IMR-90 (cell line): ENCODE data around the gene ACSL3. TPM values are rescaled to one million over a fixed set of nuclear protein-coding genes. Genes with fewer than 3 reads are reported as not detected.

Experiments
- ATAC-seq: fragments of 200-7000 bp; cut with Tn5 transposase; 2 replicates; pipeline ENCODE4 v1.9.1; 2020; ENCODE audit warnings: low read depth, mild to moderate bottlenecking, moderate library complexity
- BruUV-seq: library from RNA; stranded (reverse); fragments of 400-500 nt; replicated peaks from 2 replicates; lab custom pipeline; 2021; lab: Mats Ljungman, UMichigan
- CTCF ChIA-PET: fragments of 300-600 bp; formaldehyde crosslinking; extraction: SDS; loops from one replicate; lab custom pipeline; 2021; ENCODE audit warnings: antibody characterized with exemption; lab: Yijun Ruan, JAX
- POLR2A ChIA-PET: fragments of 300-600 bp; sonication (Branson Sonifier 250); formaldehyde crosslinking; loops from one replicate; lab custom pipeline; 2022; ENCODE audit warnings: antibody characterized with exemption; ENCODE audit not compliant: unreplicated experiment; lab: Charles Lee
- DNase-seq: peaks from one replicate; pipeline ENCODE4 v3.0.0; 2013
- H2AFZ ChIP-seq: replicated peaks from 2 replicates; pipeline ENCODE3; 2013; ENCODE audit warnings: low read length, mild to moderate bottlenecking; ENCODE audit not compliant: poor library complexity
- H2AK5ac ChIP-seq: 2 replicates; pipeline ENCODE4 v1.6.1; 2013; ENCODE audit warnings: low read depth, low read length, inconsistent platforms
- H2AK9ac ChIP-seq: replicated peaks from 2 replicates; pipeline ENCODE3; 2013; ENCODE audit warnings: mild to moderate bottlenecking, low read depth, low read length, moderate library complexity; ENCODE audit not compliant: poor library complexity
- H2BK120ac ChIP-seq: 2 replicates; pipeline ENCODE4 v1.6.1; 2013; ENCODE audit warnings: low read depth, low read length, inconsistent platforms
- H2BK15ac ChIP-seq: 3 replicates; pipeline ENCODE4 v1.6.1; 2013; ENCODE audit warnings: low read depth, low read length, inconsistent platforms
- H2BK20ac ChIP-seq: 2 replicates; pipeline ENCODE4 v1.6.1; 2013; ENCODE audit warnings: low read depth, mild to moderate bottlenecking, inconsistent platforms, low read length, moderate library complexity
- H2BK5ac ChIP-seq: 2 replicates; pipeline ENCODE4 v1.6.1; 2013; ENCODE audit warnings: mild to moderate bottlenecking, low read depth, low read length, inconsistent platforms; ENCODE audit not compliant: poor library complexity, severe bottlenecking
- H3K14ac ChIP-seq: replicated peaks from 2 replicates; pipeline ENCODE4 v1.6.1; 2013; ENCODE audit warnings: low read depth, low read length, inconsistent platforms
- H3K18ac ChIP-seq: 2 replicates; pipeline ENCODE4 v1.6.1; 2013; ENCODE audit warnings: low read depth, low read length, control low read depth
- H3K23ac ChIP-seq: 2 replicates; pipeline ENCODE4 v1.6.1; 2013; ENCODE audit warnings: low read depth, low read length, inconsistent platforms
- H3K27ac ChIP-seq: 2 replicates; pipeline ENCODE4 v1.5.1; 2013; ENCODE audit warnings: mild to moderate bottlenecking, control low read depth, low read length; ENCODE audit not compliant: insufficient read depth
- H3K27me3 ChIP-seq: 2 replicates; pipeline ENCODE4 v1.6.1; 2013; ENCODE audit warnings: low read length; ENCODE audit not compliant: control insufficient read depth, insufficient read depth
- H3K36me3 ChIP-seq: 2 replicates; pipeline ENCODE4 v1.6.1; 2013; ENCODE audit warnings: low read length, mixed read lengths; ENCODE audit not compliant: control insufficient read depth, insufficient read depth
- H3K4ac ChIP-seq: 2 replicates; pipeline ENCODE4 v1.6.1; 2013; ENCODE audit warnings: low read depth, low read length, inconsistent platforms
- H3K4me1 ChIP-seq: 2 replicates; pipeline ENCODE4 v1.6.1; 2013; ENCODE audit warnings: low read length, mixed read lengths; ENCODE audit not compliant: control insufficient read depth, insufficient read depth
- H3K4me2 ChIP-seq: 2 replicates; pipeline ENCODE4 v1.6.1; 2013; ENCODE audit warnings: low read depth, mild to moderate bottlenecking, control low read depth, low read length, moderate library complexity
- H3K4me3 ChIP-seq: 2 replicates; pipeline ENCODE4 v1.5.1; 2013; ENCODE audit warnings: low read depth, mild to moderate bottlenecking, control low read depth, low read length, moderate library complexity; ENCODE audit not compliant: insufficient read depth
- H3K56ac ChIP-seq: 2 replicates; pipeline ENCODE4 v1.6.1; 2013; ENCODE audit warnings: low read length, inconsistent platforms; ENCODE audit not compliant: insufficient read depth; ENCODE audit errors: extremely low read depth
- H3K79me1 ChIP-seq, 2 experiments: 2 replicates each; pipeline ENCODE4 v1.6.1; 2013; ENCODE audit warnings: low read length in 2 of 2, inconsistent platforms in 1 of 2, low read depth in 1 of 2
- H3K9ac ChIP-seq: 2 replicates; pipeline ENCODE4 v1.6.1; 2013; ENCODE audit warnings: low read depth, low read length, control low read depth
- H3K9me1 ChIP-seq: 2 replicates; pipeline ENCODE4 v1.6.1; 2013; ENCODE audit warnings: low read length, inconsistent platforms; ENCODE audit not compliant: insufficient read depth
- H3K9me3 ChIP-seq: 2 replicates; pipeline ENCODE4 v1.6.1; 2013; ENCODE audit warnings: low read length; ENCODE audit not compliant: control insufficient read depth, insufficient read depth
- H4K20me1 ChIP-seq: 2 replicates; pipeline ENCODE4 v1.6.1; 2013; ENCODE audit warnings: low read length, inconsistent platforms; ENCODE audit not compliant: insufficient read depth
- H4K5ac ChIP-seq: 2 replicates; pipeline ENCODE4 v1.6.1; 2013; ENCODE audit warnings: mild to moderate bottlenecking, low read depth, low read length, control low read depth
- H4K8ac ChIP-seq, 2 experiments: 2 replicates each; pipeline ENCODE4 v1.6.1; 2013; ENCODE audit warnings: low read depth in 2 of 2, low read length in 2 of 2, control low read depth in 1 of 2, inconsistent platforms in 1 of 2
- H4K91ac ChIP-seq: 2 replicates; pipeline ENCODE4 v1.6.1; 2013; ENCODE audit warnings: low read depth, low read length, inconsistent platforms; ENCODE audit not compliant: insufficient read depth
- BHLHE40 ChIP-seq: fragments of 150-350 bp; IDR thresholded peaks from 2 replicates; pipeline ENCODE4 v1.6.1; 2016; ENCODE audit warnings: mild to moderate bottlenecking, low read depth, low read length
- CHD1 ChIP-seq: IDR thresholded peaks from 2 replicates; pipeline ENCODE4 v1.6.1; 2012; ENCODE audit warnings: low read depth, low read length, improper control_type of control experiment
- CTCF ChIP-seq: conservative IDR thresholded peaks from 2 replicates; pipeline ENCODE4 v1.5.1; 2012; ENCODE audit warnings: mild to moderate bottlenecking, low read depth, low read length, improper control_type of control experiment
- ELK1 ChIP-seq: fragments of 150-350 bp; IDR thresholded peaks from 2 replicates; pipeline ENCODE4 v1.6.1; 2016; ENCODE audit warnings: low read depth, mild to moderate bottlenecking, low read length, moderate library complexity, borderline replicate concordance
- MXI1 ChIP-seq: IDR thresholded peaks from 2 replicates; pipeline ENCODE4 v1.6.1; 2012; ENCODE audit warnings: low read depth, mild to moderate bottlenecking, low read length, moderate library complexity, borderline replicate concordance
- POLR2A ChIP-seq: IDR thresholded peaks from 2 replicates; pipeline ENCODE4 v1.6.1; 2012; ENCODE audit warnings: mild to moderate bottlenecking, low read depth, low read length
- RCOR1 ChIP-seq: IDR thresholded peaks from 2 replicates; pipeline ENCODE4 v1.6.1; 2012; ENCODE audit warnings: mild to moderate bottlenecking, low read length, improper control_type of control experiment; ENCODE audit not compliant: insufficient replicate concordance
- dilution Hi-C: fragments of 300-500 bp; cut with HindIII; formaldehyde crosslinking; loops from one replicate; pipeline ENCODE4 v1.14.3; 2018; ENCODE audit warnings: low sequenced_read_pairs; ENCODE audit not compliant: unreplicated experiment
- in situ Hi-C: fragments of 300-500 bp; cut with MboI; formaldehyde crosslinking; loops from 3 replicates; pipeline ENCODE4 v1.14.3; 2019; ENCODE audit warnings: low sequenced_read_pairs, inconsistent platforms, mixed read lengths
- intact Hi-C: fragments of 100-400 bp; cut with micrococcal nuclease; formaldehyde crosslinking; loops from 2 replicates; pipeline ENCODE4 v1.10.0; 2022
- polyA plus RNA-seq, 3 experiments: library from polyadenylated mRNA; depleted of rRNA; stranded (reverse); fragments of >200 nt; gene quantifications; 2 replicates each; pipeline ENCODE4 v1.2.3, GENCODE V29; 2012; ENCODE audit warnings: low replicate concordance in 1 of 3
- total RNA-seq: library from RNA; depleted of rRNA; stranded (reverse); fragments of >200 nt; gene quantifications from 2 replicates; pipeline ENCODE4 v1.2.3, GENCODE V29; 2012

ACSL3 gene
- total and polyA plus RNA-seq, 2 of the 4 experiments (the other 2 are of a cell fraction) = 31.0 to 84.2 TPM

- TF ChIP-seq POLR2A (no peak), RCOR1 (no peak), MXI1 (no peak), CHD1 (no peak), CTCF (no peak), BHLHE40 (no peak), ELK1 (no peak)
- peaks cover 7% of the 10 kb centered on the region for H3K4me1 ChIP-seq
- peak overlapping the region; percentile 18 for H3K4ac ChIP-seq
- intact Hi-C loops = no loop called here
- dilution Hi-C loops = no loop called here
- H4K91ac ChIP-seq = peak overlapping the region; percentile 24; the same call in 1 of the 2 replicates
- POLR2A ChIA-PET = no interaction called here
- H3K23ac ChIP-seq = no peak overlapping the region
- no peak overlapping the region for H3K18ac ChIP-seq
- no peaks in the 10 kb centered on the region for H4K20me1 ChIP-seq
- H3K56ac ChIP-seq = no peak overlapping the region
- H3K4me3 ChIP-seq = no peak overlapping the region
- H2BK20ac ChIP-seq = peak overlapping the region; percentile 89
- H4K5ac ChIP-seq = no peak overlapping the region
- BruUV-seq = no TSS peak
- H3K36me3 ChIP-seq = no peaks in the 10 kb centered on the region
- DNase-seq (no peak), ATAC-seq (no peak)
- H2AK9ac ChIP-seq = peak overlapping the region; percentile 4
- no peak overlapping the region for H2BK5ac ChIP-seq
- no peak overlapping the region for H3K27ac ChIP-seq
- in situ Hi-C loops = no loop called here
- H3K9me3 ChIP-seq = no peaks in the 10 kb centered on the region
- no peak overlapping the region for H4K8ac ChIP-seq
- H3K27me3 ChIP-seq = no peaks in the 10 kb centered on the region
- CTCF ChIA-PET = interaction anchor here (0.6 kb wide), 1 partner anchor 1703 kb away, joined by 4 read pairs; no protein-coding TSS in a partner anchor
- H2AK5ac ChIP-seq = peak overlapping the region; percentile 5
- peak overlapping the region; percentile 91 for H2BK120ac ChIP-seq
- H3K9me1 ChIP-seq = peaks cover 4% of the 10 kb centered on the region; the same call in 1 of the 2 replicates
- H3K9ac ChIP-seq = no peak overlapping the region
- H2BK15ac ChIP-seq = peak overlapping the region; percentile 37; the same call in 2 of the 3 replicates
- peak overlapping the region; percentile 1 for H2AFZ ChIP-seq
- H3K14ac ChIP-seq = no peak overlapping the region
- H3K4me2 ChIP-seq = no peak overlapping the region
- H3K79me1 ChIP-seq = no peaks in the 10 kb centered on the region
Observed at GRCh38 chr2:222952204-222952603, 91.4 kb downstream of the ACSL3 start.
